T-helper 2 cell (primary cell): ENCODE data around the gene MTCL1.

Experiments
- DNase-seq, 5 experiments: peaks; one replicate each; pipeline versions ENCODE4 v3.0.0 to v3.0.0-alpha.2; 2012 to 2022

The MTCL1 gene

DNA sequence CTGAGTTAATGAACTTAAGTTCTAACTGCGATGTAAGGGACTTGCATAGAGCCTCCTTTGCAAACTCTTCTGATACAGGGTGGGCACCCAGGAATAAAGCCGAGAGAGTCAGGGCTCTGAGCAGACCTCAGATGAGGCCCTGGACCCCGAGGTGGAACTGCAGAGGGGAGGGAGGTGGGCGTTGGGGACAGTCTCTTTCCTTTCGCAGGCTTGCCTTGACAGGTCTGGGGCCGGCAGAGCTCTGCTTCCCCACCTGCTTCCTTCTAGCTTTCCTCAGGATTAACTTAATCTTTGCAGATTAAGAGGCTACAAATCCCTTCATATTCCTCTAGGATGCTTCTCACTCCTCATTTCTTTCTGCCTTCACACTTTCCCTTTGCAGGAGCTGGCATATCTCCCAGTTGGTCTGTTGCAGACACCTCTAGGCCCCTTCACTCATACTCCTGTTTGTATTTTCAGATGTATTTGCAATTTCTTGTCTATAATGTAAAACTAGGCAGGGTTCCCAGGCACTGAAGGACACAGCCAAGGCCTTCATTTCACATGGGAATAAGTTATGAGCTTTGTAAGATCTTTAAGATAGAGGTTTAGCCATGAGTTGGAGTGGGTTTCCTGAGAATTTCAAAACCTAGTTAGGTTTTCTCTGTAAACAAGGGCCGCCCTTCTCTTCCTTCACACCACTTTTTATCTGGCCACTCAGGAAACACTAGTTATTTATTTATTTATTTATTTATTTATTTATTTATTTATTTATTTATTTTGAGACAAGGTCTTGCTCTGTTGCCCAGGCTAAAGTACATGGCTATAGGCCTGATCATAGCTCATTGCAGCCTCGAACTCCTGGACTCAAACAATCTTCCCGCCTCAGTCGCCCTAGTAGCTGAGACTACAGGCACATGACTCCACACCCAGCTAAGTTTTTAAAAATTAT lies 70.9 kb downstream of the MTCL1 start:
- DNase-seq = no peak

DNA sequence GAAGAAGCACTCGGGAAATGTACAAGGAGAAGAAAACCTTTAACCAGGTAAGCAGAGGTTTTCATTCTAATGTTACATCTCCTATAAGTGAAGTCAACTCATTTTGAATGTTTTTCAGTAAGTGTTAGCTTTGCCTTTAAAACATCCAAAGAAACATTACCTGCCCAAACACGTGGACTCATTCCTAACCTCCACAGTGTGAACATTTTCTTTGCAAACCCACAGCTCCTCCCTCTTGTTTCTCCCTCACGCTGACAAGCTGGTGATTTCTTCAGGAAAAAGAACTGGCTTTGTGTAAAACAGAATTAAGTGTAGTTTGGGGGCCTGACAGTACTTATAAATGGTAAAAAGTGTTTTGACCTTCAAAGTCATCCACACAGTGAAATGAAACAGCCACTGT lies 72.5 kb downstream of the MTCL1 start:
- DNase-seq = no peak

GRCh38 chr18:8778386-8778785 lies 73.0 kb downstream of the MTCL1 start:
- DNase-seq = no peak

DNA sequence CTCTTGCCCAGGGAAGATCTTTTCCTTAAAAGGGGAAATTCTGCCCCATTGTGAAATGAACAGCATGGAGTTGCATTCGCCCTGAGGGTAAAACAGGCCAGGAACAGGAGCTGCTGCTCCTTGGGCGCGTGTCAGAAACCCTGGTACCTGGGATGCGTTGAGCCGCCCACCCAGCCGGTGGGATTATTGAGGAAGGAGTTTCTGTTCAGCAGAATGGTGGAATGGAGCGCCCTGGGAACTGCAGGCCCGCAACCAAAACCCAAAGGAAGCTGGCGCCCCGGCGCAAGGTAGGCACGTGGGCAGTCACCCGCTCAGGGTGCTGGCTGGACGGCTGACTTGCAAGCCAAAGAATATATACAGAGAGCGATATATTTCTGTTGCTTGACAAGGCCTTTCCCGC lies 73.5 kb downstream of the MTCL1 start:
- DNase-seq = no peak

- no peak for DNase-seq
Observed at GRCh38 chr18:8779251-8779650, 73.9 kb downstream of the MTCL1 start.

DNA sequence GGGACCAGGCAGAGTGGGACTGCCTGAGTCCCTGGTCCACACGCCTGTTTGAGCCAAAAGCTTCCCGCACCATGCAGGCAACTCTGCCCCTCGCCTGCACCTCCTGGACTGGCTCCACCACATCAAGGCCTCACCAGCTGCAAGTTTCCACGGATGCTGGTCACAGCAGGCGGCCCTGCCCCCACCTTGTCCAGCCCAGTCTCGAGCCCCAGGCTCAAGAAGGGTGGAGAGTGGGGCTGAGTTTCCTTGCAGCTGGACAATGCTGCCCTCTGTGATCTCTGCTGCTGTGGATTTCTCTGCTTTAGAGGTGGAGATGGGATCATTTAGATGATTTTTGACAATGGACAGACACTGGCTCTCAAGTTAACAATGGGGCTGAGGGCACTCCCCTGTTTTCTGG lies 74.9 kb downstream of the MTCL1 start:
- DNase-seq = no peak

GRCh38 chr18:8781671-8782070 lies 76.3 kb downstream of the MTCL1 start:
- no peak for DNase-seq

- no peak for DNase-seq
Observed at GRCh38 chr18:8783335-8783993, 78.1 kb downstream of the MTCL1 start.

- no peak for DNase-seq
Observed at GRCh38 chr18:8783994-8784530, 78.7 kb downstream of the MTCL1 start.

DNA sequence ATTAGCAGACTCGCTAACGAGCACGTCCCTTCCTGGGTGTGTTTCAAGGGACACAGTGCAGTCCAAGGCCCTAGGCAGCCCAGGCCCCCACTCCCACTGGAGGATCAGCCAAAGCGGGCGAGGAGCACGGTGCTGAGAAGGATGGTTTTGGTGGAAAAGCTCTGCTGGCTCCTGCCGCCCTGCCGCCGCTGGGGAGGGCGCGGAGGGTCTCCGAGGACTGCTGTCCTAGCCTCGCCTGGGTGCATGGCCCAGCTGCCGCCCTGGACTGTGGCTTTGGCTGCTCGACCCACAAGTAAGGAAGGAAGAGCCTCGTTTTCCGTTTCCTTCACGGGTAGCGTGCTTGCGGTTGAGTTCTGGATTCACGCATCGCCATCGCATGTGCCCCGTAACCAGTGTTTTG lies 79.9 kb downstream of the MTCL1 start:
- DNase-seq = no peak

DNA sequence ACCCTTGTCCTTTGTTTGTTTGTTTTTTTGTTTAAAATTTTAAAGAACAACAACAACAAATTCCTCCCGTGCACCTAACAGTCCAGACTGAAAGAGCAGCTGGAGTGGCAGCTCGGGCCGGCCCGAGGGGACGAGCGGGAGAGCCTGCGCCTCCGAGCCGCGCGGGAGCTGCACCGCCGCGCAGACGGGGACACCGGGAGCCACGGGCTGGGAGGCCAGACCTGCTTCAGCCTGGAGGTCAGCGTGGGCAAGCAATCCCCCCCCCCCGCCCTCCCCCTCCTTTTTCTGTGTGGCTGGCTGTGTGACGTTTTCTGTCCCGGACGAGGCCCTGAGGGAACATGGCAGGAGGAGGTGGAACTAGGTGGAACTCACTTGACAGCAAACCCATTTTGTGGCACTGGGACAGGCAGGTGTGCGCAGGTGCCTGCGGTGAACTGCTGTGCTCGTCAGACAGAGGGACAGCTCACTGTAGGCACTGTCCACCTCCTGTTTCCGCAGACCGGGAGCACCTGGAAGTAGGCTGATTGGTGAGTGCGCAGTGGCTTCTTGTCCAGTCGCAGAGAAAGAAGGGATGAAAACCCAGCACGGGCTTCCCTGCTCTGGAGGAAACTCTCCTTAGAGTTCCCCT lies 80.6 kb downstream of the MTCL1 start:
- DNase-seq = no peak

DNA sequence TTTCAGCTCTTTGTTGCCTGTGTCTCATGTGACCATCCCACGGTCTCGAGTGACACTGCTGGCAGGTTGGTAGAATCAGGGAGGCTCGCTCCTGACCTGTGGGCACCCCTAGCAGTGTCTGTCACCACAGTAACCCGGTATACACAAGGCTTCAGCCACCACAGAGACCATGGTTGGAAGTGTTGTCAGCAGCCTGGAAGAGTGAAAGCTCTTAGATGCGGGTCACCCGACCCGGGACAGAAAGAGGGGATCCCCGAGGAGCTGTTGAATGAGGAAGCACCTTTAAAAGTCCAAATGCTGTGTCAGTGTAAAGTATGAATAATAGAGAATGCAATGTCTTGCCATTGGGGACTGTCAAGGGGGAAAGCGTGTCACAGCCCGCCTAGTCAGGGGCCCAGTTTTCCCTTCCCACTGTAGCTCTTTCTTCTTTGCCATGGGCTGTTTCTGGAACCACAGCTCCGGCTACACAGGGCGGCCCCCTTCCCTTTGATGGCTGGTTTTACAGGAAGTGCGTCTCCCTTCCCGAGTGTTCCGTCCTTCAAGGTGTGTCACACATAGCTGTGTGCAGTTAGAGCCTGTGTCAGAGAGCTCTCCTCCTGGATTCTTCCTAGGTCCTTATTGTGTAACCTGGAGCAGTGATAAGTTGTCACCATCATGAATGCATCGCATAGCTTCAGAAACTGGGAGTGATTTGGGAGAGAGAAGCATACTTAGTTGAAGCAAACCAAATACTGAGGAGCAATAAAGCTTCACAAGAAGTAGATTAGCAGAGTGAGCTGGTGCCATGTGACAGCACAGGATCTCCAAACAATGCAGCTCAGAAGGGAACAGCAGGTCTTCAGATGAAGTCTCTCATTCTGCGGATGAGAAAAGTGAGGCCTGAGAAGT lies 81.4 kb downstream of the MTCL1 start:
- no peak for DNase-seq

DNA sequence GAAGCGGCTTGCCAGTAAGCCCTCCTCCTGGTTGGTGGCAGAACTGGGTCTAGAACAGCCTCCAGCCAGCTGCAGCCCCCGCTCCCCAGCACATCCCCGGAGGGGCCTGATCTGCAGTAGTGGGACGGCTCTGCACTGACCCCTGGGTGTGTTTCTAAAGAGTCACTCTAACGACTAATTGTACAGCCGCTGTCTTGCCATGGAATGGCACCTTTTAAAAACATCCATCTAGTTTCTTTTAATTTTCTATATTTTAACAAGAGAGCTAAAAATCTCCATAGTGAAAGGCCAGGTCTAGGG lies 82.0 kb downstream of the MTCL1 start:
- no peak for DNase-seq

DNA sequence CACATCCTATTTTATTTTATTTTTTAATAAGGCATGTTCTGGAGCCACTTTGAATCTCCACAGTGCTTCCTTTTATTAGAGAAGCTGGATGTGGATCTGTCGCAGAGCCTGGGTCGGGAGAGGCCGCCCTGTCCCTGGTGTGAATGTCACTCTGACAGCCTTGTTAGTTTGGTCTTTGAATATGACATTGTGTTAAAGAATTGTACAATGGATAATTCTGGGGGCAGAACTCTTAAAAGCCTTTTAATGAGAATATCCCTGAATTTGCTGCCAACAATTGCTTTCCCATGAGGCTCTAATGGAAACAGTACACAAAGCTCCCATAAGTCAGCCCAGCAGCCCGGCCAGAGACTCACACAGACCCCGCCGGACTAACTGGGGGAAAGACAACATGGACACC lies 82.4 kb downstream of the MTCL1 start:
- DNase-seq = no peak

DNA sequence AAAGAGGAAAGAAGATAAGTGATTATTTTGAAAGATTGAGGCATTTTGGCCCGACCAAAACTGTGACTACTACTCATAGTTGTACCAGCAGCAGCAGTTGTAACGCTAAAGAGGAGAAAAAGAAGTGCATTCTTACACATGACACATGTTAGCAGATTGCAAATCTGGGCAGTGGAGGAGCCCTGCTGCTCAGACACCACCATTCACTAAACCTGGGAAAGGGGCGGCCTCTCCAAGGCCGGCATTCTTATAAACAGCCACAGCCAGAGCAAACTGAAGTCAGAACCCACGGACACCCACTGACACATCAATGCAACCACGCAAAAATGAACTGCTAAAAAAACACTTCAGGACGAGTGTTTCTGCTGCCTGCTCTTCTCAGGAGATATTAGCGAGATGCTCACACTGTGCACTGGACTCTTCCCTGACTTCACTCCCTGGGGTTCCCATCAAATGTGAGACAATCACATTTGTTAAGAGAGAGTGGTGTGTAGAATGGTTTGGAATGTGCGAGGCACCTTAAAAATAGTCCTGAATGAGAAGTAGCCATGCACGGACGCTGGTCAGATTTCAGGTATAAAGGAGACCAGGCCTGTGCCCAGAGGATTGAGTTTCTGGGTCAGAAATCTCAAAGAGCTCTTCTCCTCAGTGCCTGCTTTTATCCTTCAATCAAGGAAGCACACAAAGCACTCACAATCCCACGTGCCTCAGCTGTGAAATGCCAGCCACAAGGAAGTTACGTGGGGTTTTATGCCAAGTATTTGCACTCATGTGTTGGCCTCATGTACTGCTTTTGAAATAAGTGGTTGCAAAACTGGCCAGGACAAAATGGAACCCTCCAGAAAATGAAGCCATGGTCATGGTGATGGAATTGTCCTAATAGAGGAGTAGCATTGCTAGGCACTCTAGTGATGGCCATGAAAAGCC lies 83.4 kb downstream of the MTCL1 start:
- no peak for DNase-seq

DNA sequence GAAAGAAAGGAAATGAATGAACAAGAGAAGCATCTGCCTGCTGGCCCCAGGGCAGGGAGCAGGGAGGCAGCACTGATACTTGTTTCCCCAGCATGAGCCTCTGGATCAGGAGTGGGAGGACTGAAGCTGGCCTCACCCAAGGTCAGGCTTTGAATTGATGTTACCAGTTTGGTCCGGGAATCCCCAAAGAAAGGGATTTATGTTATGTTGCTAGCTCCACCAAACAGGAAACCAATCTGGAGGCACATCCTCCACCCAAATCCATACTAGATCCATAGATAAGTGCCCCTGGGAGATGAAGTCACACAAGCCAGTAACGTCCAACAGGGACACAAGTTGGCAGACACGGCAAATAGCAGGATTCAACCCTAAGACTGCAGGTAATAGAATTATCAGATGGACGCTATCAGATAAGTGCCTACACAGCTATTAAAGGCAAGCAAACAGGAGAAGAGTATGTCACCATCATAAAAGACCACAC lies 85.9 kb downstream of the MTCL1 start:
- no peak for DNase-seq

DNA sequence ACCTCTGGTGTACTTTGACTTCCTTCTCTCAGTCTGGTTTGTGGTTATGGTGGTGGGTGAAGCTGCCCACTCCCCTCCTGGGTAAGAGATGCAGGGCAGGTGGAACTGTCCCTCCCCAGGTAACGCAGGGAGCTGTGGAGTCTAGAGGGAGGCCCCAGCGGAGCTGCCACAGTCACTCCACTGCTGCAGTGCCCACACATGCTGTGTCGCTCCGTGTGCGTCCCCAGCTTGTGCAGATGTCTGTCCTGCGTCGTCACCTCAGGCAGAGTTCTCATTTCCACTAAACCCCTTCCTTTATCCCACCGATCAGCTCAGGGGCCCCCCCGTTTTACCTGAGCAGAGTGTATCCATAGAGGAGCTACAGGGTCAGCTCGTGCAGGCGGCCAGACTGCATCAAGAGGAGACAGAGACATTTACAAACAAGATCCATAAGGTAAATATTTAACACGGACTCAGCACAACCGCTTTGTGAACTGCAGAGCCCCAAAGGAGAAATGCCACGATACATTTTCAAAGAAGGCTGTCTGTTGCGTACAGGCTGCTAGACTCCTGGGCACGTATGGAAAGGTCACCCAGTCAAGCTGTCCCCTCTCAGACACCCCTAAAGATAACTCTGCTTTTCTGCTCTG lies 87.4 kb downstream of the MTCL1 start:
- no peak for DNase-seq

DNA sequence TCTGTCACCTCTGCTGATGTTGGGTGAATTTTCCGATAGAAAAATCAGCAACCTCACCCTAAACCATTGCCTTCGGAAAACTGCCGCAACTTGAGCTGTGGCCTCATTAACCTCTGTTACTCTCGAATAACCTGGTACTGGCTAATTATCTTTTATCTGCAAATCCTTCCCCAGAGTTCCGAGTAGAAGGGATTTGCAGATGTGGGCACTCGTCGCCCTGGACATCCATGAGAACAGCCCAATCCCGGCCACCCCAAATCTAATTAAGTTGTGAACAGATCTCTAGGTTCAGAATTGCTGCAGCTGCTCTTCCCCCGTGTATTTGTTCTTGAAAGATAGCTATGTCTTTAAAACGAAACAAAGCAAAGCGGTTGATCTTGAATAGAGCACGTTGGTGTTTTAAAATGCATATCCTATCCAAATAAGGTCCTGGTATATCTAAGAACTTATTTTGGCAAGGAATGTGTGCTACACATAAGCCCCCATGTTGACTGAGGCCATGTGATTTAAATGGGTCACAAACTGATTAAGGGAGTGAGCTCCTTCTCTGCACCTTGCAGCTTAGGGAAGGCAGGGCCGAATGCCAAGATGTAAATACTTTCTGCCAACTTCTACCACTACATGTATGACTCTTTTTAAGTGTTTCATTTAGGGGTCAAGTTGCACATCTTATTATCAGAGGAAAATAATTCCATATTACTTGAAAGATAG lies 88.2 kb downstream of the MTCL1 start:
- no peak for DNase-seq

DNA sequence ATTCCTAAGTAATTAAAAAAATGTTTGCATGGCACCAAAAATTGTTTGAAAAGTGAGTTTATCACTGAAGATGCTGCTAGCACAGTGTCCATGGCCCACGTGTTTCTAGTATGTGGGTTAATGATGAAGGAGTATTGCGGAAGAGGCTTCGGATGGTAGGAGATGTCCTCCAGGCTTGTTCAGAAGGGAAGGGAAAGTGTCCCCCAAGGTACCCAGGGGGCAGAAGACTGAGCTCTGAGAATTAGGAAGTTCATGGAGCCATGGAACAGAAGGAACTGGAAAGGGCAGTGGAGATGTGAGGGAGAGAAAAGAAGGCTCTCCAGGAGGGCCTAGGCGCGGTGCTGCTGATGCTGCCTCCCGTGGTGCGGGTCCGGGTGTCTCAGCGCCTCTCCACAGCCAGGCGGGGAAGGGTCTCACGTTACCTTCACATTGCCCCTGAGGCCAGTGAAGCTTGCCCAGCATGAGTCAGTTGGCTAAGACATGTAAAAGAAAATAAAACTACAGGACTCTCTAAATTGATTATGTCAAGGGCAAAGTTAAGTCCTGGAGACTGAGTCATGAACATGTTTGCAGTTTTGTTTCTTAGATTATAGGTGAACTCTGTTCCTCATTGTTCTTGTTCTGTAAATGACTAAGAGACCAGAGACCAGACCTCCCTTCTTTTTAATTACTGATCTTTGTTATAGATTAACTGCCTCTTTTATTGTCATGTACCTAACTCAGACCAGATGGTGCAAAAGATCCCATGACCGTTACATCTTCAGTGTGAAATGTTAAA lies 89.0 kb downstream of the MTCL1 start:
- DNase-seq = no peak

- no peak for DNase-seq
Observed at GRCh38 chr18:8794934-8795280, 89.6 kb downstream of the MTCL1 start.
